ENCODE data around the gene C11orf16.
"Not testable (repeated sequence)": the region's sequence is repeated elsewhere in the genome, so short reads cannot be mapped to it uniquely, and the experiment has no call there.

The C11orf16 gene

GRCh38 chr11:8899119-8899753 lies 33.5 kb downstream of the C11orf16 start:
- no peak for DNase-seq (ENCODE audit: low read depth in 1 of 2, low spot score in 1 of 2)

GRCh38 chr11:8891185-8891584 lies 41.6 kb downstream of the C11orf16 start:
- not testable (repeated sequence) for DNase-seq (ENCODE audit: low read depth in 1 of 2, low spot score in 1 of 2)

DNA sequence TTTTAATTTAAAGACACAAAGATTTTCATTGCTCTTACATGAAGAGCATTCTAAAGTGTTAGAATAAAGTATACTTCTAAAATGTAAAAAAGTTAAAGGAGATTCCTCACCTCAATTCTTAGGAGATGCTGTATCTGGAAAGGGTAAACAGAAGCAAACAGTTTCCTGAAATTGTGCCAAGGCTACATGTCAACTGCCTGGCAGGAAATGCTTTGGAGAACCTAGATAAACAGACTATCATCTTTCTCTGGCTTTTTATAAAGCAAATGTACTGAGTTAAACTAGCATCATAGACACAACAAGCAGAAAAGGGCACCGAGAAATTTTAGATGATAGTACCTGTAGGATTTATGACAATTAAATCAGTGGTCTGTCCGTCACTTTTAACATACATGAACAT lies 46.4 kb downstream of the C11orf16 start:
- DNase-seq (ENCODE audit: low read depth in 1 of 2, low spot score in 1 of 2): no peak

DNA sequence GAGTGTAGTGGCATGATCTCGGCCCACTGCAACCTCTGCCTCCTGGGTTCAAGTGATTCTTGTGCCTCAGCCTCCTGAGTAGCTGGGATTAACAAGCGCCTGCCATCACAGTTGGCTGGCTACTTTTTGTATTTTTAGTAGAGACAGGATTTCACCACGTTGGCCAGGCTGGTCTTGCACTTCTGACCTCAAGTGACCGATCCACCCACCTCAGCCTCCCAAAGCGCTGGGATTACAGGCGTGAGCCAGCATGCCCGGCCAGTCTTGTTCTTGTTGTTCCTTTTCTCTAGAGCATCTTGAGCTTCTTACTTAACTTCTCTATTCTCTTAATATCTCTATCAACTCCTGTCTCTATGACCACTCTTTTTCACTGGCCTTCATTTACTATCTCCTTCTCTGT lies 51.2 kb downstream of the C11orf16 start:
- DNase-seq (ENCODE audit: low read depth in 1 of 2, low spot score in 1 of 2): not testable (repeated sequence)

DNA sequence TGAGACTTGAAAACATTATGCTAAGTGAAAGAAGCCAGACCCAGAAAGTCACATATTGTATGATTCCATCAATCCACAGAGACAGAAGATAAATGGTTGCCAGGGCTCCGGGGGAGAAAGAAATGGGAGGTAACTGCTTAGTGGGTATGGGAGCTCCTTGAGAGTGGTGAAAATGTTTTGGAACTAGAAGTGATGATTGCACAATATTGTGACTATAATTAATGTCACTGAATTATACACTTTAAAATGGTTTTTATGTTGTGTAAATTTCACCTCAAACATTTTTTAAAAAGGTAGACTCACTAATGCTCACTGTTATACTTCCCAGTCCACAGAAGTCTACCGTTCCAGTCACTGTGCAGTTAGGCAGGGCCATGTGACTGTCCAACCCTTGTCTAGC lies 54.0 kb downstream of the C11orf16 start:
- no peak for DNase-seq (ENCODE audit: low read depth in 1 of 2, low spot score in 1 of 2)

- no peak for DNase-seq (ENCODE audit: low read depth in 1 of 2, low spot score in 1 of 2)
These were observed 58.9 kb downstream of the C11orf16 start for GRCh38 chr11:8873741-8874405.

DNA sequence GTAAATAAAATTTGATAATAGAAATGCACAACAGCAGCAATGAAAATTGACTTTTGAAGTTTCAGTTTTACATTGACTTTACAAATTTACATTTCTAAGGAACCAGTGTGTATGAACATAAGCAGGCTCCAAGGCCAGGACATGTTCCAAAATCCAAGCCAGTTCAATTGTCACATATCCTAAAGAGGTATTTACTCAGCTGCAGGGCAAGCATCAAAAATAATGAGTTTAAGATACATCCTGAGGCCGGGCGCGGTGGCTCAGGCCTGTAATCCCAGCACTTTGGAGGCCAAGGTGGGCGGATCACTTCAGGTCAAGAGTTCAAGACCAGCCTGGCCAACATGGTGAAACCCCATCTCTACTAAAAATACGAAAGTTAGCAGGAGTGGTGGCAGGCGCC lies 60.8 kb downstream of the C11orf16 start:
- no peak for DNase-seq (ENCODE audit: low read depth in 1 of 2, low spot score in 1 of 2)

GRCh38 chr11:8871171-8871775 lies 61.5 kb downstream of the C11orf16 start:
- DNase-seq (ENCODE audit: low read depth in 1 of 2, low spot score in 1 of 2): no peak

DNA sequence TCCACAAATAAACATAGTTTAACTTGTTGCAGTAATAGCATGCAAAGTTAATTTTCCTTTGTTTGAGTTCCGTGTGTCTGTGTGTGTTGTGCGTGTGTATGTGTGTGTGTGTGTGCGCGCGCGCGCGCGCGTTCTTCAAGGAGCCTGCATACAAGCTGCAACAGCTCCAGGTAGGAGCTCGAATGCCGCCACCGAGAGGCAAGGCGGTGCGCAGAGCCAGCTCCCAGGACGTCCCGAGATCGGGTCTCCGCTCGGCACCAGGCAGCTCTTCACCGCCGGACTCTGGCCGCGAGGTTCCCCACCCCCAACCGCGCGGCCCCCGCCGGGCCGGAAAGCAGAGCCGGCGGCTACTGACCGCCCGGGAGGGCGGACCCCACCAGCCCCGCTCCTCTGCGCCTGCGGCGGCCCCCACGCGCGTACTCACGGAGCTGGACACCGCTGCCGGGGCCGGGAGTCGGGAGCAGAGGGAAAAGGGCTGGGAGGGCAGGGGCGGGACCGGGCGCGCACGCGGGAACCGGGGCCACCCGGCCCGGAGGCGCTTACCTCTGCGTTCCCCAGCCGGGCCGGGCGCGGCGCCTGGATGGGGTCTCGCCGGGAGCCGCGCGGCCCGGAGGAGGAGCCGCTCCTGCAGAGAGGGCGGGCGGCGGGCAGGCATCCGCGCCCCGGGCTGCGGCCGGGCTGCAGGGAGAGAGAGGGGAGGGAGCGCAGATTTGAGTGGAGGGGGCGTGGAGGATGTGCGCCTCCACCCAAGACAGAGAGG lies 62.2 kb downstream of the C11orf16 start:
- DNase-seq (ENCODE audit: low read depth in 1 of 2, low spot score in 1 of 2): no peak

Measured in activated T-helper 1 cell treated with anti-CD3 and anti-CD28 coated beads, Interleukin-2, amount 50 U/mL, for 16 hours (primary cell).